Keratinocyte (primary cell): Measurements from ENCODE around the gene LRP1B. TPM values are rescaled to one million over a fixed set of nuclear protein-coding genes. Genes with fewer than 3 reads are reported as not detected.

Experiments
- DNase-seq: peaks from one replicate; pipeline ENCODE4 v3.0.0-alpha.2; 2011; ENCODE audit warnings: low read depth, missing footprints, low spot score
- FAIRE-seq: peaks from 2 replicates; lab custom pipeline; 2011; peaks lifted over from hg19 to GRCh38; lab: Jason Lieb, UNC
- H2AFZ ChIP-seq: 2 replicates; pipeline ENCODE4 v1.6.0; 2012; ENCODE audit warnings: low read length, control low read depth, inconsistent platforms; ENCODE audit not compliant: control insufficient read depth
- H3K27ac ChIP-seq: 2 replicates; pipeline ENCODE4 v1.5.1; 2011; ENCODE audit warnings: low read length; ENCODE audit not compliant: control insufficient read depth, insufficient read depth
- H3K27me3 ChIP-seq: 3 replicates; pipeline ENCODE4 v1.6.0; 2011; ENCODE audit warnings: low read length; ENCODE audit not compliant: control insufficient read depth, insufficient read depth; ENCODE audit errors: extremely low read depth
- H3K36me3 ChIP-seq, 2 experiments: 2 replicates in 1 of 2; 3 replicates in 1 of 2; pipeline ENCODE4 v1.5.1; 2011; ENCODE audit warnings: low read length in 2 of 2, mild to moderate bottlenecking in 1 of 2; ENCODE audit not compliant: control insufficient read depth in 2 of 2, insufficient read depth in 2 of 2; ENCODE audit errors: extremely low read depth in 1 of 2
- H3K4me1 ChIP-seq: 3 replicates; pipeline ENCODE4 v1.5.1; 2011; ENCODE audit warnings: low read length; ENCODE audit not compliant: control insufficient read depth, insufficient read depth; ENCODE audit errors: extremely low read depth
- H3K4me2 ChIP-seq: 3 replicates; pipeline ENCODE4 v1.6.0; 2011; ENCODE audit warnings: low read depth, low read length; ENCODE audit not compliant: control insufficient read depth, insufficient read depth; ENCODE audit errors: extremely low read depth
- H3K4me3 ChIP-seq, 3 experiments: fragments of 200-600 bp in 1 of 3; sonication (generic) in 1 of 3; 2 replicates in 2 of 3; 3 replicates in 1 of 3; pipeline ENCODE4 v1.5.1; 2011 to 2016; ENCODE audit warnings: low read length in 3 of 3, mild to moderate bottlenecking in 3 of 3, control low read depth in 2 of 3, inconsistent platforms in 1 of 3, low read depth in 1 of 3, mixed read lengths in 1 of 3, mixed run types in 1 of 3, moderate library complexity in 1 of 3; ENCODE audit not compliant: control insufficient read depth in 2 of 3, insufficient read depth in 2 of 3; ENCODE audit errors: extremely low read depth in 1 of 3
- H3K79me2 ChIP-seq: 2 replicates; pipeline ENCODE4 v1.6.0; 2012; ENCODE audit warnings: low read length; ENCODE audit not compliant: control insufficient read depth, insufficient read depth
- H3K9ac ChIP-seq: 3 replicates; pipeline ENCODE4 v1.6.0; 2011; ENCODE audit warnings: low read length; ENCODE audit not compliant: control insufficient read depth, insufficient read depth; ENCODE audit errors: extremely low read depth
- H3K9me1 ChIP-seq: 3 replicates; pipeline ENCODE4 v1.6.0; 2011; ENCODE audit warnings: low read length; ENCODE audit not compliant: control insufficient read depth, insufficient read depth; ENCODE audit errors: extremely low read depth
- H3K9me3 ChIP-seq: 2 replicates; pipeline ENCODE4 v1.5.1; 2012; ENCODE audit warnings: low read depth, low read length; ENCODE audit not compliant: control insufficient read depth
- H4K20me1 ChIP-seq: 3 replicates; pipeline ENCODE4 v1.6.0; 2011; ENCODE audit warnings: low read length; ENCODE audit not compliant: control insufficient read depth, insufficient read depth; ENCODE audit errors: extremely low read depth
- CTCF ChIP-seq, 3 experiments: IDR thresholded peaks in 1 of 3; conservative IDR thresholded peaks in 1 of 3; optimal IDR thresholded peaks in 1 of 3; 2 replicates in 2 of 3; 3 replicates in 1 of 3; pipeline versions ENCODE3 to v1.5.1; 2011; ENCODE audit warnings: low read length in 3 of 3, mild to moderate bottlenecking in 3 of 3, moderate library complexity in 2 of 3, control low read depth in 1 of 3, inconsistent platforms in 1 of 3; ENCODE audit not compliant: insufficient read depth in 2 of 3; ENCODE audit errors: extremely low read depth in 1 of 3
- EZH2 ChIP-seq: IDR thresholded peaks from one replicate; pipeline ENCODE4 v1.6.1; 2012; ENCODE audit warnings: inconsistent platforms, mild to moderate bottlenecking, low read length, moderate library complexity
- dilution Hi-C: fragments of 300-500 bp; cut with MboI; formaldehyde crosslinking; loops from one replicate; pipeline ENCODE4 v1.7.0; 2020; ENCODE audit warnings: low sequenced_read_pairs; ENCODE audit not compliant: extremely low pct_ligation_motif_present
- polyA plus RNA-seq, 5 experiments: library from polyadenylated mRNA; depleted of rRNA in 3 of 5; stranded (reverse) in 3 of 5; stranded (forward) in 1 of 5; unstranded in 1 of 5; fragments of >200 nt; gene quantifications; 1 replicate in 1 of 5; 2 replicates in 3 of 5; 3 replicates in 1 of 5; pipeline versions ENCODE4 v1.2.1 to v1.2.3, GENCODE V29; 2011 to 2012; ENCODE audit warnings: missing spikeins in 2 of 5, low read depth in 1 of 5, low replicate concordance in 1 of 5

LRP1B gene
- polyA plus RNA-seq, 1 donor (not counting 4 experiments of a cell fraction or from before 2014, with no cell fraction given) = not detected

DNA sequence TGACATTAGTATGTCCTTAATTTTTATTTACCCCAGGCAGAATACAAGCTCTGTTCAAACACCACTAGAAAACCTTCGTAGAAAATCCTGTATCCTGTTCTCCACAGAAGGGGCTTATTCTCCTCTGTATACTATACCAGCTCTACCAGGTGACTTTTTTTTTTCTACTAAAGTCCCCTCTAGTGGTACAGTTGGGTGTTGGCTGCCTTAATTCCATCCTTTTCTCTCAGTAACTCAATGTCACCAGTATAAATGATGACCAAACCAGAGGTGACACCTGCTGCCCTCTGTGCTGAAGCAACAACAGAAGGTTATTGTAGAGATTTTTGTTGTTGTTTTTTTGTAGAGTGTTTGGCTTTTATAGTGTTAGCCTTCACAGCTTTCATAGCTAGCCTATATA, 1322.0 kb downstream of the LRP1B start:
- dilution Hi-C loops = no loop called here

DNA sequence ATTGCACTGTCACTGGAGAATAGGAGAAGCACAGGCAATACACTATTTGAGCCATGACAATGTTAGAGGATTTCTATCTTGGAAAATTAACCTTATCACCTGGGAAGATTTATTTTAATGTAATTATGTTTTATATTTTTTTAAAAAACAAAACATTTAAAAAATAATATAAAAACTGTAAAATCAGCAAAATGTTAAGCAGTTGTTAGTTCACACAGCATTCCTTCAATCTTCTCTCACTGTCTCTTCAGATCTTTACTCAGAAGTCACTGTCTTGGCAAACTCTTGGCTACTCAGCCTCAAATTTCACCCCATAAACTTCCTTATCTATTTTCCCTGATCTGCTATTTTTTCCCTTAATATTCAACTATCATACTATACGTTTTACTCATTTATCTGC, 1322.6 kb downstream of the LRP1B start:
- no peaks in the 10 kb centered on the region for H3K27me3 ChIP-seq
- no peak overlapping the region for H3K27ac ChIP-seq
- H3K4me1 ChIP-seq = no peaks in the 10 kb centered on the region
- no peaks in the 10 kb centered on the region for H4K20me1 ChIP-seq
- no peak overlapping the region for H3K4me2 ChIP-seq
- TF ChIP-seq EZH2 (no peak), CTCF (optimal IDR thresholded peaks at IDR 0.05 in 1 of 3, IDR thresholded peaks at IDR 0.05 in 1 of 3, conservative IDR thresholded peaks at IDR 0.05 in 1 of 3; ENCODE audit: extremely low read depth in 1 of 3, insufficient read depth in 2 of 3, low read length in 3 of 3) (no peak)
- H3K4me3 ChIP-seq = no peak overlapping the region
- no peak overlapping the region for H2AFZ ChIP-seq
- dilution Hi-C loops = no loop called here
- FAIRE-seq (no peak), DNase-seq (no peak)
- H3K36me3 ChIP-seq = no peaks in the 10 kb centered on the region
- H3K9me1 ChIP-seq = no peaks in the 10 kb centered on the region
- H3K9ac ChIP-seq = no peak overlapping the region
- H3K9me3 ChIP-seq = no peaks in the 10 kb centered on the region
- no peaks in the 10 kb centered on the region for H3K79me2 ChIP-seq

More for the DNA sequence above, 1322.0 kb downstream of the LRP1B start:
- no peak for FAIRE-seq
- no peak overlapping the region for H3K4me2 ChIP-seq
- no peak for DNase-seq
- no peak overlapping the region for H3K9ac ChIP-seq
- no peaks in the 10 kb centered on the region for H3K27me3 ChIP-seq
- H2AFZ ChIP-seq = no peak overlapping the region
- H3K9me3 ChIP-seq = no peaks in the 10 kb centered on the region
- no peak overlapping the region for H3K4me3 ChIP-seq
- H3K27ac ChIP-seq = no peak overlapping the region
- H3K4me1 ChIP-seq = no peaks in the 10 kb centered on the region
- H3K79me2 ChIP-seq = no peaks in the 10 kb centered on the region
- no peaks in the 10 kb centered on the region for H3K36me3 ChIP-seq
- H4K20me1 ChIP-seq = no peaks in the 10 kb centered on the region
- H3K9me1 ChIP-seq = no peaks in the 10 kb centered on the region
- TF ChIP-seq EZH2 = no peak
- no peak for TF ChIP-seq CTCF (optimal IDR thresholded peaks at IDR 0.05 in 1 of 3, IDR thresholded peaks at IDR 0.05 in 1 of 3, conservative IDR thresholded peaks at IDR 0.05 in 1 of 3; ENCODE audit: extremely low read depth in 1 of 3, insufficient read depth in 2 of 3, low read length in 3 of 3)
